Astrocyte (in vitro differentiated cells and primary cell): Measurements from ENCODE around the gene ACTN4.

Source experiments
- CTCF ChIP-seq: IDR thresholded peaks from 2 replicates; pipeline ENCODE4 v1.5.1; 2011; ENCODE audit warnings: low read depth, mild to moderate bottlenecking, inconsistent platforms, low read length, moderate library complexity; ENCODE audit not compliant: insufficient read depth
- EZH2 ChIP-seq: IDR thresholded peaks from 2 replicates; pipeline ENCODE4 v1.6.1; 2012; ENCODE audit warnings: mild to moderate bottlenecking, low read length, inconsistent platforms; ENCODE audit not compliant: insufficient read depth

- TF ChIP-seq CTCF (no peak), EZH2 (no peak)
Observed at GRCh38 chr19:38697197-38697596, 49.7 kb downstream of the ACTN4 start.
